Mucosa of descending colon (tissue), 3 donors: ENCODE results near the gene KAZALD1. TPM values are rescaled to one million over a fixed set of nuclear protein-coding genes. Genes with fewer than 3 reads are reported as not detected.

Experiments
- ATAC-seq: fragments of 200-7000 bp; cut with Tn5 transposase; one replicate; pipeline ENCODE4 v1.9.1; 2020; ENCODE audit warnings: mild to moderate bottlenecking, moderate library complexity
- DNase-seq, 3 donors: peaks; one replicate each; pipeline ENCODE4 v3.0.0-alpha.2; 2020
- H3K36me3 ChIP-seq: fragments of 200-600 bp; one replicate; pipeline ENCODE4 v1.8.0; 2021; ENCODE audit warnings: low read depth, mild to moderate bottlenecking
- H3K4me1 ChIP-seq: fragments of 200-600 bp; one replicate; pipeline ENCODE4 v1.8.0; 2021; ENCODE audit warnings: low read depth, mild to moderate bottlenecking
- H3K4me3 ChIP-seq: fragments of 200-600 bp; one replicate; pipeline ENCODE4 v1.8.0; 2021; ENCODE audit warnings: mild to moderate bottlenecking
- H3K9me3 ChIP-seq: fragments of 200-600 bp; one replicate; pipeline ENCODE4 v1.8.0; 2021; ENCODE audit warnings: mild to moderate bottlenecking
- CTCF ChIP-seq: fragments of 200-600 bp; IDR thresholded peaks from one replicate; pipeline ENCODE4 v1.8.0; 2022; ENCODE audit warnings: antibody characterized with exemption, mild to moderate bottlenecking
- intact Hi-C, 2 donors: fragments of 100-400 bp; cut with DNase I in 1 of 2; cut with micrococcal nuclease in 1 of 2; formaldehyde crosslinking; loops; one replicate each; pipeline versions ENCODE4 v1.11.0 to v1.11.1; 2022; cut with DNase I, micrococcal nuclease
- total RNA-seq, 3 donors: library from RNA; stranded (reverse); fragmentation: NEBNext Ultra II Directional in 2 of 3; extraction: Animal tissue kit (Norgen Biotek cat#: 25700) in 2 of 3; gene quantifications; one replicate each; pipeline versions ENCODE4 v1.2.1 to v1.2.4, GENCODE V29; 2021 to 2023
- donor health status: DM: no; HTN: no; CAD: no; lungs with moderate emphysema.
- donor health status: DM: no; HTN: no; CAD: no.
- donor health status: DM: no; HTN: yes; CAD: no.

Gene KAZALD1
- total RNA-seq, 3 donors from 2014 or later = 8.5 to 20.0 (median 16.7) TPM

DNA sequence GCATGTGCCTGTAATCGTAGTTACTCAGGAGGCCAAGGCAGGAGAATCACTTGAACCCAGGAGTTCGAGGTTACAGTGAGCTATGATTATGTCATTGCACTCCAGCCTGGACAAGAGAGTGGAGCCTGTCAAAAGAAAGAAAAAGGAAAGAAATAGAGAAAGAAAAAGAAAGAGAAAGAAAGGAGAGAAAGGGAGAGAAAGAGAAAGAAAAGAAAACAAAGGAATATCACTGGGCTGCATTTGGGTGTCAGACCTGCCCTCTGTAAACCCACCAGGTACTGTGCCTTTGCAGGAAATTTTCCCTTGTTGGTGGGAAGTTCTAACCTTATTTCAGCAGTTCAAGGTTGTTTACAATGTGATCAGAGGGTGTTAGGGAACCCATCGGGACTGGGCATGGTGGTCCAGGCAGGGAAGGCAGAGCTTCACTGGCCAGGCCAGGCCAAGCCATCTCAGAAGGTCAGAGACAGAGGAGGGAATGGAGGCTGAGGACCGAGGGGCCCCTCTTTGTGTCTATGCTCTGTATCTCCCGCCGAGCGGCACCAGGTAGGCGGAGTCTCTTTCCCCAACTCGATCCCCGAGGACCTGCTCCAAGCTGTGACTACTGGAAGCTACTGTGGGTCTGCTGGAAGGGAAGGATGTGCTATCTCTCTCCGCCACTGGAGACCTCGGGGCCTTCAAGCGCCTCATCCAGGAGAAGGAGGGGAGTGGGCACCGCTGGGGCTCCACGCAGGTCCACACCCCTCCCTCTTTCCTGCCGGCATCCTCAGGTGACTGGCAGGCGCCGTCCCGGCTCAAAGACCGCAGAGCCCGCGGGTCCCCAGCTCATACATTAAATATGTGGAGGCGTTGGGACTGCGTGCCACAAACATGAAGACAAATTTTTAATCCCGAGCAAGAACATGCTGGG, 15.2 kb upstream of the KAZALD1 start:
- H3K36me3 ChIP-seq = no peaks in the 10 kb centered on the region
- H3K9me3 ChIP-seq = no peaks in the 10 kb centered on the region
- H3K4me1 ChIP-seq = peaks cover 27% of the 10 kb centered on the region
- no peak for TF ChIP-seq CTCF
- H3K4me3 ChIP-seq = no peak overlapping the region
- ATAC-seq = no peak
- intact Hi-C loops = no loop called here
- peak in 1 of 3 donors; percentile 38 for DNase-seq

DNA sequence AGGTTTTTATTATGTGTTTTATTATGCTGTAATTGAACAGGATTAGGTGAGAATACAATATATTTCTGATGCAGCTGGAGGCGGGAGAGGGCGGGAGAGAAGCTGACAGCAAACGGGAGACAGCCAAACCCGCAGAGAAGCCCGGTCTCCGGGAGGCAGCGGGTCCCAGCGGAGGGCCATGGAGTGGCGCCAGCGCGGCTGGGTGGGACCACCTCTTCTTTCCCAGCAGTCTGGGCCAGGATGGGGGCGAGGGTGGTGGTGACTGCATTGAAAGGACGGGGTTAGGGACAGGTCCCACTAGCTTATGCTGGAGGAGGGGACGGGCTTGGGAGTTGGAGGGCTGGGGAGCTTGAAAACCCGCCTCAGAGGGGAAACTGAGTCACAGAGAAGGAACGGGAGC, 14.5 kb upstream of the KAZALD1 start:
- no peak overlapping the region for H3K4me3 ChIP-seq
- intact Hi-C loops = no loop called here
- peak in 1 of 3 donors; percentile 49 for DNase-seq
- H3K4me1 ChIP-seq = peaks cover 21% of the 10 kb centered on the region
- no peak for ATAC-seq
- no peaks in the 10 kb centered on the region for H3K9me3 ChIP-seq
- H3K36me3 ChIP-seq = no peaks in the 10 kb centered on the region
- no peak for TF ChIP-seq CTCF

DNA sequence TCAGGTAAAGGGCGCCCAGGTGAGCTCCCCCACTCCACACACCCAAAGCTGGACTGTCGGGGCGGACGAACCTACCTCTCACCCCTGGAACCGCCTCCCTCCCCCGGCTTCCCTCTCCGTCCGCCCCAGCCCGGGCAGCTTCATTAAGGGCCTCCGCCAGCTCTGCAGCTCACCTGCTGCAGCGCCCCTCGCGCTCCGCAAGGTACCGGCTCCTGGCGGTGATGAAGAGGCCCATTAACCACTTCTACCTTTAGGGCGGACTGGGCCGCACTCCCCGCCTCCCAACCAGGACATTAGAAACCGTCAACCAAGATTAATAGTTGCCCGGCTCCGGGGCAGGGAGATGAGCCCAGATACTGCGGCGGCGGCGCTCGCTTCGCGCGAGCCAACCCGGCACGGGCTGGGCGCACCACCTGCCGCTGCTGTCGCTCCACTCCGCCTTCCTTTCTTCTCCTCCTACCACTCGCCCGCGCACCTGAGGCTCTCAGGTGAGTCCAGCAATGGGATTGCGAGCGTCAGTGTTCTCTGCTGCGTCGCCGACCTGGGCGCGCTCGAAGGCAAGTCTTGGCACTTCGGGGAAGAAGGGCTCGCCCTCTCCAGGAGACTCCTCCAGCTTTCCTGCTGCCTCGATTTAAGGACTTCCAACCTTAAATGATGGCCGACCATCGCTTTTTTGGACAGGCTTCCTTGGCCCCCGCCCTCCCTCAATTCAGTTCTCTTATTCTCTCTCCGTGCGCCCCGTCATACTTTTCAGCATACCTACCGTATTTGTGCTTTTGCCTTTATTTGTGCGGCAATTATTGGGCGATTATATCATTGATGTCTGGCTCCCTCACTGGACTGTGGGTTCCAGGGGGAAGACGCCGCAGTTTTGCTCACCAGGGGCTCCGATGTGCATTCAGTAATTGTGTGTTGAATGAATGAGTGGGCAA, 13.6 kb upstream of the KAZALD1 start:
- intact Hi-C loops = no loop called here
- H3K9me3 ChIP-seq = no peaks in the 10 kb centered on the region
- H3K36me3 ChIP-seq = no peaks in the 10 kb centered on the region
- no peak for TF ChIP-seq CTCF
- H3K4me1 ChIP-seq = peaks cover 15% of the 10 kb centered on the region
- peak; percentile 71 for ATAC-seq
- H3K4me3 ChIP-seq = no peak overlapping the region
- DNase-seq = peak in 1 of 3 donors; percentile 53

DNA sequence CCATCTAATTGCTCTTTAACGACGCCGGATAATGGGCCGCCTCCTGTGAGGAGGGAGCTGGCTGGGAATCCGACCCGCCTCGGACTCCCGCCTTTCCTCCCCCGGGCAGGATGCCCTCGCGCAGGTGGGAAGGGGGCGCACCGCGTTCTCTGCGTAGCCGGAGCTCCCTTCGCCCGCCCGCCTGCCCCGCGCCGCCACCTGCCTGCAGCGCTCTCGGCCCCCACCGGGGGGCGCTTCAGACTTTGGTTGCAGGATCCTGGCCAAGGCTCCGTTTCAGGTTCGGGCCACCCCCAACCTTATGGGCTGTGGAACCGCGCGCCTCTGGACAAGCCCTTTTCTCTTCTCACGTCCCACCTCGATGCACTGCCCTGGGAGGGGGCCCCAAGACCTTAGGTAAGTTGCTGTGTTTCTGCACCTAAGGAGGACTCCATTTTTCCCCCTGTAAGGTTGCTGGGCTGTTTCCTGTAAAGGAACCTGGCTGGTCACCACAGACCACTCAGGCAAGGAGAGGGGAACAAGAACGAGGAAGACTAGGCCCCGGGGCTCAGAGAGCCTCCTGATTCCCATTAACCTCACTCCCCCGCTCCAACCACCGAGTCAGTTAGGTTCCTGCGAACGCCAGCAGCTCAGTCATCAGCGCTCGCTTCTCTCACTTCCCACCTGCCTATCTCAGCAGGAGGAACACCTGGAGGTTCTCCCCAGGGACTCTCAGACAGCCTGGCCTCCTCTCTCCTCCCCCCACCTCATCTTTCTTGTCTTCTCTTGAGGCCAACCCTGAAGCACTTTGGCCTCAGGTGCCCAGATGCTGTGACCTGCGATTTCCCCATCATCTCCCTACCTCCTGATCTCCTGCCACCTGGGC, 11.3 kb upstream of the KAZALD1 start:
- H3K36me3 ChIP-seq = no peaks in the 10 kb centered on the region
- ATAC-seq (peak; percentile 87), DNase-seq (peak; percentile 70 to 88 (median 86))
- H3K9me3 ChIP-seq = no peaks in the 10 kb centered on the region
- H3K4me1 ChIP-seq = peaks cover 7% of the 10 kb centered on the region
- TF ChIP-seq CTCF = peak; percentile 88
- H3K4me3 ChIP-seq = no peak overlapping the region
- intact Hi-C loops = no loop called here

GRCh38 chr10:101052285-101052684, 9.5 kb upstream of the KAZALD1 start:
- H3K9me3 ChIP-seq = no peaks in the 10 kb centered on the region
- no peaks in the 10 kb centered on the region for H3K36me3 ChIP-seq
- ATAC-seq = no peak
- DNase-seq = no peak
- H3K4me3 ChIP-seq = no peak overlapping the region
- intact Hi-C loops = no loop called here
- no peak for TF ChIP-seq CTCF
- peaks cover 7% of the 10 kb centered on the region for H3K4me1 ChIP-seq
